GM12878 (cell line): Measurements from ENCODE around the gene ATXN2. TPM values are rescaled to one million over a fixed set of nuclear protein-coding genes. Genes with fewer than 3 reads are reported as not detected.
"Not testable (repeated sequence)": the region's sequence is repeated elsewhere in the genome, so short reads cannot be mapped to it uniquely, and the experiment has no call there.

Source experiments
- ATAC-seq: fragments of 200-7000 bp; cut with Tn5 transposase; 3 replicates; pipeline ENCODE4 v1.9.1; 2020; ENCODE audit warnings: mild to moderate bottlenecking, moderate library complexity
- BruUV-seq: library from RNA; stranded (reverse); fragments of 400-500 nt; replicated peaks from 2 replicates; lab custom pipeline; 2021; lab: Mats Ljungman, UMichigan
- CTCF ChIA-PET: fragments of 300-600 bp; sonication (Branson Sonifier 250); formaldehyde crosslinking; extraction: SDS; loops from one replicate; lab custom pipeline; 2021; ENCODE audit warnings: inconsistent platforms; lab: Yijun Ruan, JAX
- POLR2A ChIA-PET: fragments of 350-600 bp; formaldehyde crosslinking; extraction: SDS; loops from one replicate; lab custom pipeline; 2021; ENCODE audit warnings: inconsistent platforms; lab: Charles Lee
- RAD21 ChIA-PET: fragments of 300-600 bp; sonication (Branson Sonifier 250); formaldehyde crosslinking; loops from one replicate; lab custom pipeline; 2023; ENCODE audit warnings: antibody characterized with exemption; ENCODE audit not compliant: unreplicated experiment; lab: Charles Lee
- SMC1A ChIA-PET: fragments of 300-600 bp; sonication (Branson Sonifier 250); formaldehyde crosslinking; loops from one replicate; lab custom pipeline; 2023; ENCODE audit not compliant: unreplicated experiment, uncharacterized antibody; lab: Charles Lee
- DNase-seq: peaks from one replicate; pipeline ENCODE4 v3.0.0-alpha.2; 2011; ENCODE audit warnings: low read depth, low spot score
- FAIRE-seq: peaks from 3 replicates; lab custom pipeline; 2011; peaks lifted over from hg19 to GRCh38; lab: Jason Lieb, UNC
- H2AFZ ChIP-seq: 2 replicates; pipeline ENCODE4 v1.6.0; 2011; ENCODE audit warnings: low read depth, low read length, control low read depth; ENCODE audit not compliant: control insufficient read depth
- H3K27ac ChIP-seq: 2 replicates; pipeline ENCODE4 v1.5.1; 2011; ENCODE audit warnings: control low read depth; ENCODE audit not compliant: control insufficient read depth, insufficient read depth
- H3K27me3 ChIP-seq, 2 experiments: replicated peaks in 1 of 2; 2 replicates each; pipeline versions ENCODE4 v1.6.0 to v1.6.1; 2011; ENCODE audit warnings: low read length in 1 of 2; ENCODE audit not compliant: control insufficient read depth in 2 of 2, insufficient read depth in 2 of 2
- H3K36me3 ChIP-seq, 2 experiments: 2 replicates each; pipeline ENCODE4 v1.5.1; 2011; ENCODE audit warnings: low read length in 1 of 2; ENCODE audit not compliant: control insufficient read depth in 2 of 2, insufficient read depth in 2 of 2
- H3K4me1 ChIP-seq: 2 replicates; pipeline ENCODE4 v1.6.1; 2011; ENCODE audit warnings: mild to moderate bottlenecking, low read length, moderate library complexity, mixed read lengths; ENCODE audit not compliant: control insufficient read depth, insufficient read depth
- H3K4me2 ChIP-seq: 2 replicates; pipeline ENCODE4 v1.6.0; 2011; ENCODE audit warnings: control low read depth; ENCODE audit not compliant: control insufficient read depth, insufficient read depth
- H3K4me3 ChIP-seq: fragments of 200-600 bp; sonication (generic); 2 replicates; pipeline ENCODE4 v1.5.1; 2016
- H3K79me2 ChIP-seq: 2 replicates; pipeline ENCODE4 v1.6.0; 2011; ENCODE audit warnings: low read length; ENCODE audit not compliant: control insufficient read depth, insufficient read depth
- H3K9ac ChIP-seq: 2 replicates; pipeline ENCODE4 v1.8.0; 2011; ENCODE audit warnings: low read length, control low read depth, mixed read lengths; ENCODE audit not compliant: control insufficient read depth, insufficient read depth
- H3K9me3 ChIP-seq: replicated peaks from 3 replicates; pipeline ENCODE4 v1.5.1; 2011; ENCODE audit warnings: mild to moderate bottlenecking, low read length; ENCODE audit not compliant: control insufficient read depth, insufficient read depth
- H4K20me1 ChIP-seq: 2 replicates; pipeline ENCODE4 v1.6.0; 2011; ENCODE audit not compliant: control insufficient read depth, insufficient read depth
- ASH2L ChIP-seq: fragments of 300-600, 200-600 bp; sonication (generic); IDR thresholded peaks from 2 replicates; pipeline ENCODE4 v1.6.1; 2017; ENCODE audit warnings: low read depth, mild to moderate bottlenecking, borderline replicate concordance
- CREB1 ChIP-seq: IDR thresholded peaks from 2 replicates; pipeline ENCODE4 v1.6.1; 2012; ENCODE audit warnings: low read depth, mild to moderate bottlenecking, inconsistent platforms
- ESRRA ChIP-seq: IDR thresholded peaks from 2 replicates; pipeline ENCODE4 v1.6.1; 2012; ENCODE audit warnings: mild to moderate bottlenecking, low read length, improper control_type of control experiment
- ETV6 ChIP-seq, 2 experiments: fragments of 450-650 bp in 1 of 2; IDR thresholded peaks in 1 of 2; conservative IDR thresholded peaks in 1 of 2; 2 replicates each; pipeline ENCODE4 v1.6.1; 2014; ENCODE audit warnings: antibody characterized with exemption in 1 of 2, borderline replicate concordance in 1 of 2, low read depth in 1 of 2, mild to moderate bottlenecking in 1 of 2, moderate library complexity in 1 of 2
- GATAD2B ChIP-seq: fragments of 450-650 bp; conservative IDR thresholded peaks from 2 replicates; pipeline ENCODE4 v1.6.1; 2017; ENCODE audit warnings: low read depth, mild to moderate bottlenecking, moderate library complexity
- MYB ChIP-seq: fragments of 150-350 bp; IDR thresholded peaks from 2 replicates; pipeline ENCODE4 v1.6.1; 2014; ENCODE audit warnings: mild to moderate bottlenecking, low read depth, low read length, borderline replicate concordance
- PAX5 ChIP-seq: IDR thresholded peaks from 2 replicates; pipeline ENCODE4 v1.6.1; 2011; ENCODE audit warnings: low read depth, low read length, borderline replicate concordance
- PAX8 ChIP-seq: fragments of 450-650 bp; IDR thresholded peaks from 2 replicates; pipeline ENCODE4 v1.6.1; 2017; ENCODE audit warnings: mild to moderate bottlenecking, moderate library complexity
- STAT1 ChIP-seq: fragments of 450-650 bp; conservative IDR thresholded peaks from 2 replicates; pipeline ENCODE4 v1.6.1; 2014; ENCODE audit warnings: antibody characterized with exemption, mild to moderate bottlenecking
- STAT3 ChIP-seq: IDR thresholded peaks from 2 replicates; pipeline ENCODE4 v1.6.1; 2011; ENCODE audit warnings: low read depth, low read length, improper control_type of control experiment
- YY1 ChIP-seq: IDR thresholded peaks from 2 replicates; pipeline ENCODE4 v1.6.1; 2011; ENCODE audit warnings: low read depth, mild to moderate bottlenecking, low read length
- WGBS: methylation state at CpG from one replicate; pipeline ENCODE4 v1.1.6; 2016; ENCODE audit warnings: low lambda C conversion rate; ENCODE audit not compliant: insufficient replicate concordance, insufficient coverage; ENCODE audit errors: missing lambda C conversion rate; 5-methylcytosine and 5-hydroxymethylcytosine counted together
- in situ Hi-C: fragments of 300-500 bp; cut with MboI; formaldehyde crosslinking; loops from 9 replicates; pipeline ENCODE4 v1.14.3; 2018; ENCODE audit warnings: mixed read lengths
- intact Hi-C: fragments of 100-400 bp; cut with micrococcal nuclease; formaldehyde crosslinking; loops from one replicate; pipeline ENCODE4 v1.14.2; 2022; ENCODE audit not compliant: unreplicated experiment
- polyA plus RNA-seq, 11 experiments: library from polyadenylated mRNA; depleted of rRNA in 4 of 11; unstranded in 6 of 11; stranded (reverse) in 5 of 11; fragments of >200 nt; fragmentation: Nextera tagmentation in 4 of 11; fragmentation: Illumina TruSeq in 1 of 11; extraction: Ambion mirVana in 4 of 11; extraction: Trizol in 1 of 11; gene quantifications; 1 replicate in 1 of 11; 2 replicates in 10 of 11; pipeline versions ENCODE4 v1.2.1 to v1.2.3, GENCODE V29; 2011 to 2016; ENCODE audit warnings: inconsistent platforms in 2 of 11, missing spikeins in 2 of 11, low read depth in 1 of 11
- total RNA-seq, 4 experiments: library from RNA; depleted of rRNA in 3 of 4; stranded (reverse); fragments of >200 nt in 3 of 4; fragmentation: Illumina TruSeq in 1 of 4; extraction: Trizol in 1 of 4; gene quantifications; 2 replicates each; pipeline versions ENCODE4 v1.2.1 to v1.2.3, GENCODE V29; 2013 to 2021
- TF ChIP-seq, protein P1 (sequence below): fragments of 450-650 bp; formaldehyde crosslinking; IDR thresholded peaks from 2 replicates; pipeline ENCODE4 v1.5.0; 2022; ENCODE audit warnings: mild to moderate bottlenecking, missing genetic modification characterization
- TF ChIP-seq, protein P2 (sequence below): fragments of 450-650 bp; IDR thresholded peaks from 2 replicates; pipeline ENCODE4 v1.6.1; 2014; ENCODE audit warnings: mild to moderate bottlenecking

Gene ATXN2
- total and polyA plus RNA-seq, 10 of the 15 experiments (the other 5 are each of a cell fraction or from before 2014, with no cell fraction given), result 8.8 to 31.5 (median 19.0) TPM

DNA sequence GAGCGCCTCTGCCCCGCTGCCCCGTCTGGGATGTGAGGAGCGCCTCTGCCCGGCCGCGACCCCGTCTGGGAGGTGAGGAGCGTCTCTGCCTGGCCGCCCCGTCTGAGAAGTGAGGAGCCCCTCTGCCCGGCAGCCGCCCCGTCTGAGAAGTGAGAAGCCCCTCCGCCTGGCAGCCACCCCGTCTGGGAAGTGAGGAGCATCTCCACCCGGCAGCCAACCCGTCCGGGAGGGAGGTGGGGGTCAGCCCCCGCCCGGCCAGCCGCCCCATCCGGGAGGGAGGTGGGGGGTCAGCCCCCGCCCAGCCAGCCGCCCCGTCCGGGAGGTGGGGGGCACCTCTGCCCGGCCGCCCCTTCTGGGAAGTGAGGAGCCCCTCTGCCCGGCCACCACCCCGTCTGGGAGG lies 91.9 kb downstream of the ATXN2 start:
- ATAC-seq, H3K9ac ChIP-seq, H3K4me1 ChIP-seq, DNase-seq, POLR2A ChIA-PET, FAIRE-seq, H3K4me3 ChIP-seq, in situ Hi-C loops, H3K27me3 ChIP-seq, H3K79me2 ChIP-seq, SMC1A ChIA-PET, H2AFZ ChIP-seq, H3K27ac ChIP-seq, H3K9me3 ChIP-seq, H3K4me2 ChIP-seq, CTCF ChIA-PET, intact Hi-C loops, BruUV-seq, RAD21 ChIA-PET, H4K20me1 ChIP-seq: not testable (repeated sequence)
- 100% methylated on average over 7 of the region's 31 CpGs for WGBS
- H3K36me3 ChIP-seq, result peaks cover 1 to 13% of the 10 kb centered on the region in 2 experiments; a peak in 2 of 4 replicates

DNA sequence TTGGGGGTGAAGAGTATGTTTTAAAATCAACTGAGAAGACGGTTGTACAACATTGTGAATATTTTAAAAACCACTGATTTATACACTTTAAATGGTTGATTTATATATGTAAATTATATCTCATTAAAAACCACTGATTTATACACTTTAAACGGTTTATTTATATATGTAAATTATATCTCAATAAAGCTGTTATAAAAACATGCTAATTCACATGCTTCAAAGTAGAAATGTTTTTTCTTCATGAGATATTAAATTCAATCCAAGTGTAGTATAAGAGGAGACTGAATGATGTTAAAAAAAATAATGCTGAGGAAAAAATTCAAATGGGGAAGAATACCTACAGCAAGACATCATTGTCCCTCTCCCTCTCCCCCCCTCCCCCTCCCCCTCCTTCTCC lies 92.9 kb downstream of the ATXN2 start:
- no peak overlapping the region for H3K27ac ChIP-seq
- RAD21 ChIA-PET, result interaction anchor here (0.6 kb wide), 1 partner anchor 1332 kb away, joined by 3 read pairs; no protein-coding TSS in a partner anchor
- ATAC-seq (no peak), FAIRE-seq (no peak), DNase-seq (no peak)
- BruUV-seq, result no TSS peak
- CTCF ChIA-PET, result interaction anchor here (1.3 kb wide), 1 partner anchor 22 kb away, joined by 4 read pairs; no protein-coding TSS in a partner anchor
- no peaks in the 10 kb centered on the region for H3K79me2 ChIP-seq
- SMC1A ChIA-PET, result interaction anchor here (0.8 to 1.3 kb wide), 3 partner anchors 19 to 103 kb away, joined by 3 read pairs; no protein-coding TSS in a partner anchor
- 43% methylated on average over 2 of the region's 2 CpGs for WGBS
- no peaks in the 10 kb centered on the region for H4K20me1 ChIP-seq
- H3K9me3 ChIP-seq, result no peaks in the 10 kb centered on the region
- no peak overlapping the region for H2AFZ ChIP-seq
- H3K36me3 ChIP-seq, result peaks cover 1 to 8% of the 10 kb centered on the region in 2 experiments; a peak in 2 of 4 replicates
- in situ Hi-C loops, result no loop called here
- TF ChIP-seq GATAD2B, result no peak
- TF ChIP-seq CREB1, result no peak
- no peak for TF ChIP-seq PAX8
- no peak for TF ChIP-seq PAX5
- no peak for TF ChIP-seq STAT1
- no peak for TF ChIP-seq MYB
- TF ChIP-seq ETV6 (conservative IDR thresholded peaks at IDR 0.05 in 1 of 2, IDR thresholded peaks at IDR 0.05 in 1 of 2; ENCODE audit: borderline replicate concordance in 1 of 2, low read depth in 1 of 2), result no peak
- no peak for TF ChIP-seq ASH2L
- no peak for TF ChIP-seq ESRRA
- no peak for TF ChIP-seq STAT3
- TF ChIP-seq, protein P1, sequence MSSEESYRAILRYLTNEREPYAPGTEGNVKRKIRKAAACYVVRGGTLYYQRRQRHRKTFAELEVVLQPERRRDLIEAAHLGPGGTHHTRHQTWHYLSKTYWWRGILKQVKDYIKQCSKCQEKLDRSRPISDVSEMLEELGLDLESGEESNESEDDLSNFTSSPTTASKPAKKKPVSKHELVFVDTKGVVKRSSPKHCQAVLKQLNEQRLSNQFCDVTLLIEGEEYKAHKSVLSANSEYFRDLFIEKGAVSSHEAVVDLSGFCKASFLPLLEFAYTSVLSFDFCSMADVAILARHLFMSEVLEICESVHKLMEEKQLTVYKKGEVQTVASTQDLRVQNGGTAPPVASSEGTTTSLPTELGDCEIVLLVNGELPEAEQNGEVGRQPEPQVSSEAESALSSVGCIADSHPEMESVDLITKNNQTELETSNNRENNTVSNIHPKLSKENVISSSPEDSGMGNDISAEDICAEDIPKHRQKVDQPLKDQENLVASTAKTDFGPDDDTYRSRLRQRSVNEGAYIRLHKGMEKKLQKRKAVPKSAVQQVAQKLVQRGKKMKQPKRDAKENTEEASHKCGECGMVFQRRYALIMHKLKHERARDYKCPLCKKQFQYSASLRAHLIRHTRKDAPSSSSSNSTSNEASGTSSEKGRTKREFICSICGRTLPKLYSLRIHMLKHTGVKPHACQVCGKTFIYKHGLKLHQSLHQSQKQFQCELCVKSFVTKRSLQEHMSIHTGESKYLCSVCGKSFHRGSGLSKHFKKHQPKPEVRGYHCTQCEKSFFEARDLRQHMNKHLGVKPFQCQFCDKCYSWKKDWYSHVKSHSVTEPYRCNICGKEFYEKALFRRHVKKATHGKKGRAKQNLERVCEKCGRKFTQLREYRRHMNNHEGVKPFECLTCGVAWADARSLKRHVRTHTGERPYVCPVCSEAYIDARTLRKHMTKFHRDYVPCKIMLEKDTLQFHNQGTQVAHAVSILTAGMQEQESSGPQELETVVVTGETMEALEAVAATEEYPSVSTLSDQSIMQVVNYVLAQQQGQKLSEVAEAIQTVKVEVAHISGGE (CRISPR knock-in tag), result no peak
- no peak for TF ChIP-seq YY1
- TF ChIP-seq, protein P2, sequence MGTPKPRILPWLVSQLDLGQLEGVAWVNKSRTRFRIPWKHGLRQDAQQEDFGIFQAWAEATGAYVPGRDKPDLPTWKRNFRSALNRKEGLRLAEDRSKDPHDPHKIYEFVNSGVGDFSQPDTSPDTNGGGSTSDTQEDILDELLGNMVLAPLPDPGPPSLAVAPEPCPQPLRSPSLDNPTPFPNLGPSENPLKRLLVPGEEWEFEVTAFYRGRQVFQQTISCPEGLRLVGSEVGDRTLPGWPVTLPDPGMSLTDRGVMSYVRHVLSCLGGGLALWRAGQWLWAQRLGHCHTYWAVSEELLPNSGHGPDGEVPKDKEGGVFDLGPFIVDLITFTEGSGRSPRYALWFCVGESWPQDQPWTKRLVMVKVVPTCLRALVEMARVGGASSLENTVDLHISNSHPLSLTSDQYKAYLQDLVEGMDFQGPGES, result no peak
- POLR2A ChIA-PET, result no interaction called here
- no peak overlapping the region for H3K4me3 ChIP-seq
- intact Hi-C loops, result no loop called here
- H3K9ac ChIP-seq, result no peak overlapping the region
- no peaks in the 10 kb centered on the region for H3K27me3 ChIP-seq
- H3K4me1 ChIP-seq, result no peaks in the 10 kb centered on the region
- no peak overlapping the region for H3K4me2 ChIP-seq
